ENCODE measurements around the gene NTNG2. TPM values are rescaled to one million over a fixed set of nuclear protein-coding genes. Genes with fewer than 3 reads are reported as not detected.

Gene NTNG2
- total and polyA plus RNA-seq, 12 donors = 0.37 to 21.6 (median 4.7) TPM

GRCh38 chr9:132283863-132284262 lies 122.0 kb downstream of the NTNG2 start:
- Histone ChIP-seq H3K9me3 (replicated peaks in 1 of 3) (no peaks in the 10 kb centered on the region), H3K27ac (no peak overlapping the region), H3K4me3 (no peak overlapping the region), H3K4me1 (replicated peaks in 1 of 2) (peaks cover 7 to 11% of the 10 kb centered on the region in 2 donors), H3K36me3 (replicated peaks in 1 of 2) (peaks cover 0 to 92% of the 10 kb centered on the region in 2 donors), H3K27me3 (no peaks in the 10 kb centered on the region)
- no peak for DNase-seq
- TF ChIP-seq CTCF (IDR thresholded peaks at IDR 0.05) (no peak), POLR2A (IDR thresholded peaks at IDR 0.05) (no peak)
- intact Hi-C loops (cut with DNase I) = no loop called here
- 81 to 86% (median 86%) methylated on average over 7 of the region's 7 CpGs for WGBS, 4 donors

- H3K27ac ChIP-seq = no peak overlapping the region
- TF ChIP-seq POLR2A (IDR thresholded peaks at IDR 0.05) (no peak), CTCF (IDR thresholded peaks at IDR 0.05) (no peak)
- peaks cover 0 to 58% of the 10 kb centered on the region in 2 donors for H3K36me3 ChIP-seq (replicated peaks in 1 of 2)
- H3K4me3 ChIP-seq = no peak overlapping the region
- intact Hi-C loops (cut with DNase I) = no loop called here
- H3K4me1 ChIP-seq (replicated peaks in 1 of 2) = peaks cover 11 to 15% of the 10 kb centered on the region in 2 donors
- H3K9me3 ChIP-seq (replicated peaks in 1 of 3) = no peaks in the 10 kb centered on the region
- no peaks in the 10 kb centered on the region for H3K27me3 ChIP-seq
- 80 to 89% (median 85%) methylated on average over 3 of the region's 3 CpGs for WGBS, 4 donors
- DNase-seq = no peak
Observed at GRCh38 chr9:132287256-132287760, 125.5 kb downstream of the NTNG2 start.

- no peak for DNase-seq
- TF ChIP-seq CTCF (IDR thresholded peaks at IDR 0.05) = no peak
- no peak for TF ChIP-seq POLR2A (IDR thresholded peaks at IDR 0.05)
- Histone ChIP-seq H3K4me3 (no peak overlapping the region), H3K4me1 (replicated peaks in 1 of 2) (peaks cover 11 to 15% of the 10 kb centered on the region in 2 donors), H3K36me3 (replicated peaks in 1 of 2) (peaks cover 0 to 48% of the 10 kb centered on the region in 2 donors), H3K27ac (no peak overlapping the region), H3K9me3 (replicated peaks in 1 of 3) (no peaks in the 10 kb centered on the region), H3K27me3 (no peaks in the 10 kb centered on the region)
- WGBS, 4 donors = 0 to 9% (median 3%) methylated on average over 1 of the region's 1 CpG
- intact Hi-C loops (cut with DNase I) = no loop called here
Observed at GRCh38 chr9:132288361-132288760, 126.5 kb downstream of the NTNG2 start.

- TF ChIP-seq CTCF (IDR thresholded peaks at IDR 0.05) = no peak
- no peak for TF ChIP-seq POLR2A (IDR thresholded peaks at IDR 0.05)
Observed at GRCh38 chr9:132288966-132289365, 127.1 kb downstream of the NTNG2 start.

More at GRCh38 chr9:132288966-132289365, 127.1 kb downstream of the NTNG2 start:
- peaks cover 0 to 44% of the 10 kb centered on the region in 2 donors for H3K36me3 ChIP-seq (replicated peaks in 1 of 2)
- peak overlapping the region in 2 of 5 donors; percentile 2 to 3 for H3K27ac ChIP-seq
- intact Hi-C loops (cut with DNase I) = no loop called here
- H3K4me3 ChIP-seq = no peak overlapping the region
- DNase-seq = no peak
- 56 to 65% (median 59%) methylated on average over 2 of the region's 2 CpGs for WGBS, 4 donors
- H3K27me3 ChIP-seq = no peaks in the 10 kb centered on the region
- H3K4me1 ChIP-seq (replicated peaks in 1 of 2) = peaks cover 11 to 15% of the 10 kb centered on the region in 2 donors
- no peaks in the 10 kb centered on the region for H3K9me3 ChIP-seq (replicated peaks in 1 of 3)

Data from adrenal gland (tissue), 12 donors.